ENCODE data around the gene PARD6A.

Gene PARD6A

DNA sequence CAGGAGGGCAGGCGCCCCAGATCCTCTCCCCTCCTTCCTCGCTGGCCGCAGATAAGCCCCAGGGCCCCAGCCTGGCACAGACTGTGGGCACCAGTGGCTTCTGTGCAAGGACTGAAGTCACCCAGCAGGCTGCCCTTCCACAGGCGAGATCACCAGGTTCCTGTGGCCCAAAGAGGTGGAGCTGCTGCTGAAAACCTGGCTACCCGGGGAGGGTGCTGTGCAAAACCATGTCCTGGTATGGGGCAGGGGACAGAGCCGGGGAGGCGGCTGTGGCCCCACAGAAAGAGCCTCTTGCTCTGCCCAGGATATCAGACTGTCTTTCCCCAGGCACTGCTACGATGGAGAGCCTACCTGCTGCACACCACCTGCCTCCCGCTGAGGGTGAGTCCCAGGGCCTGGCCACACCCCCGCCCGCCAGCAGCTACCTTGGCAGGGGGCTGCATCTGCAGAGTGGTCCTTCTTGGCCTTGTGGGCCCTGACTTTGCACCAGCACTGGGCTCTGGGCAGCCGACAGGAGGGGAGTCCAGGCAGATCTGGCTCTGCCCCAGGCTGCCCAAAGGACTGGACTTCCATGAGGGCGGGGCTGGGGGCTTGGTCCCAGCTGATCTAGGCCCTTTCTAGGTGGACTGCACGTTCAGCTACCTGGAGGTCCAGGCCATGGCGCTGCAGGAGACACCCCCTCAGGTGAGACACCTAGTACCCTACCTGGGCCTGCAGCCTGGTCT is 15.2 kb upstream of the PARD6A start:
- Histone ChIP-seq H3K23ac (ENCODE audit: low read length in 2 of 2) (no peak overlapping the region), H3K4ac (ENCODE audit: low read depth in 1 of 2, low read length in 2 of 2) (no peak overlapping the region), H2BK5ac (ENCODE audit: low read depth, low read length, poor library complexity, severe bottlenecking) (no peak overlapping the region), H3K4me3 (ENCODE audit: insufficient read depth in 1 of 2, low read depth in 1 of 2, low read length in 2 of 2) (no peak overlapping the region), H3K9ac (ENCODE audit: low read length) (no peak overlapping the region), H4K8ac (ENCODE audit: low read length) (no peak overlapping the region), H3K79me1 (replicated peaks; ENCODE audit: low read length, poor library complexity, severe bottlenecking) (no peaks in the 10 kb centered on the region), H2AK5ac (ENCODE audit: low read length, severe bottlenecking) (no peak overlapping the region), H3K27me3 (ENCODE audit: control insufficient read depth in 1 of 2, insufficient read depth in 1 of 2, low read length in 2 of 2) (peaks cover 25 to 63% of the 10 kb centered on the region in 2 experiments), H4K91ac (ENCODE audit: low read length) (no peak overlapping the region), H2AFZ (ENCODE audit: low read depth, low read length) (no peak overlapping the region), H2BK12ac (ENCODE audit: low read length in 2 of 2) (no peak overlapping the region), H3K4me2 (ENCODE audit: low read length, poor library complexity, severe bottlenecking) (no peak overlapping the region), H3K14ac (ENCODE audit: low read length in 2 of 2) (no peak overlapping the region), H3K36me3 (ENCODE audit: control insufficient read depth in 1 of 2, insufficient read depth in 2 of 2, low read depth in 1 of 2, low read length in 2 of 2) (peaks cover 0 to 3% of the 10 kb centered on the region in 2 experiments), H3K9me3 (ENCODE audit: control insufficient read depth, low read length) (no peaks in the 10 kb centered on the region), H3K18ac (ENCODE audit: low read depth in 1 of 2, low read length in 2 of 2) (no peak overlapping the region), H3K27ac (ENCODE audit: low read length, poor library complexity, severe bottlenecking) (no peak overlapping the region), H2BK120ac (ENCODE audit: low read depth, low read length) (no peak overlapping the region), H2BK15ac (ENCODE audit: low read depth, poor library complexity, severe bottlenecking) (no peak overlapping the region), H3K4me1 (ENCODE audit: control insufficient read depth, insufficient read depth, low read depth, low read length) (peaks cover 8% of the 10 kb centered on the region)
- WGBS = 78% methylated on average over 15 of the region's 15 CpGs
- DNase-seq = no peak

- WGBS = 83% methylated on average over 15 of the region's 15 CpGs
- Histone ChIP-seq H4K8ac (ENCODE audit: low read length) (no peak overlapping the region), H3K27ac (ENCODE audit: low read length, poor library complexity, severe bottlenecking) (no peak overlapping the region), H2BK120ac (ENCODE audit: low read depth, low read length) (no peak overlapping the region), H2AK5ac (ENCODE audit: low read length, severe bottlenecking) (no peak overlapping the region), H3K4me3 (ENCODE audit: insufficient read depth in 1 of 2, low read depth in 1 of 2, low read length in 2 of 2) (no peak overlapping the region), H2AFZ (ENCODE audit: low read depth, low read length) (no peak overlapping the region), H3K36me3 (ENCODE audit: control insufficient read depth in 1 of 2, insufficient read depth in 2 of 2, low read depth in 1 of 2, low read length in 2 of 2) (no peaks in the 10 kb centered on the region), H3K79me1 (replicated peaks; ENCODE audit: low read length, poor library complexity, severe bottlenecking) (no peaks in the 10 kb centered on the region), H3K4me2 (ENCODE audit: low read length, poor library complexity, severe bottlenecking) (no peak overlapping the region), H3K14ac (ENCODE audit: low read length in 2 of 2) (no peak overlapping the region), H3K9me3 (ENCODE audit: control insufficient read depth, low read length) (no peaks in the 10 kb centered on the region), H2BK15ac (ENCODE audit: low read depth, poor library complexity, severe bottlenecking) (no peak overlapping the region), H3K23ac (ENCODE audit: low read length in 2 of 2) (no peak overlapping the region), H3K27me3 (ENCODE audit: control insufficient read depth in 1 of 2, insufficient read depth in 1 of 2, low read length in 2 of 2) (peaks cover 40 to 79% of the 10 kb centered on the region in 2 experiments), H4K91ac (ENCODE audit: low read length) (no peak overlapping the region), H2BK5ac (ENCODE audit: low read depth, low read length, poor library complexity, severe bottlenecking) (no peak overlapping the region), H3K4me1 (ENCODE audit: control insufficient read depth, insufficient read depth, low read depth, low read length) (peaks cover 8% of the 10 kb centered on the region), H3K18ac (ENCODE audit: low read depth in 1 of 2, low read length in 2 of 2) (no peak overlapping the region), H2BK12ac (ENCODE audit: low read length in 2 of 2) (no peak overlapping the region), H3K4ac (ENCODE audit: low read depth in 1 of 2, low read length in 2 of 2) (no peak overlapping the region), H3K9ac (ENCODE audit: low read length) (no peak overlapping the region)
- DNase-seq = no peak
Observed at GRCh38 chr16:67647111-67647651, 13.6 kb upstream of the PARD6A start.

- H4K91ac ChIP-seq (ENCODE audit: low read length) = no peak overlapping the region
- WGBS = 95% methylated on average over 4 of the region's 13 CpGs
- H2BK5ac ChIP-seq (ENCODE audit: low read depth, low read length, poor library complexity, severe bottlenecking) = no peak overlapping the region
- no peak overlapping the region for H3K4me3 ChIP-seq (ENCODE audit: insufficient read depth in 1 of 2, low read depth in 1 of 2, low read length in 2 of 2)
- H3K9me3 ChIP-seq (ENCODE audit: control insufficient read depth, low read length) = no peaks in the 10 kb centered on the region
- no peak overlapping the region for H3K14ac ChIP-seq (ENCODE audit: low read length in 2 of 2)
- H3K27me3 ChIP-seq (ENCODE audit: control insufficient read depth in 1 of 2, insufficient read depth in 1 of 2, low read length in 2 of 2) = peaks cover 44 to 83% of the 10 kb centered on the region in 2 experiments
- H2BK15ac ChIP-seq (ENCODE audit: low read depth, poor library complexity, severe bottlenecking) = no peak overlapping the region
- no peak for DNase-seq
- no peak overlapping the region for H3K4me2 ChIP-seq (ENCODE audit: low read length, poor library complexity, severe bottlenecking)
- H3K79me1 ChIP-seq (replicated peaks; ENCODE audit: low read length, poor library complexity, severe bottlenecking) = no peaks in the 10 kb centered on the region
- no peak overlapping the region for H3K23ac ChIP-seq (ENCODE audit: low read length in 2 of 2)
- H2AFZ ChIP-seq (ENCODE audit: low read depth, low read length) = no peak overlapping the region
- H2BK120ac ChIP-seq (ENCODE audit: low read depth, low read length) = no peak overlapping the region
- H3K9ac ChIP-seq (ENCODE audit: low read length) = no peak overlapping the region
- H3K27ac ChIP-seq (ENCODE audit: low read length, poor library complexity, severe bottlenecking) = no peak overlapping the region
- H2AK5ac ChIP-seq (ENCODE audit: low read length, severe bottlenecking) = no peak overlapping the region
- H3K36me3 ChIP-seq (ENCODE audit: control insufficient read depth in 1 of 2, insufficient read depth in 2 of 2, low read depth in 1 of 2, low read length in 2 of 2) = no peaks in the 10 kb centered on the region
- no peak overlapping the region for H2BK12ac ChIP-seq (ENCODE audit: low read length in 2 of 2)
- peaks cover 11% of the 10 kb centered on the region for H3K4me1 ChIP-seq (ENCODE audit: control insufficient read depth, insufficient read depth, low read depth, low read length)
- H3K18ac ChIP-seq (ENCODE audit: low read depth in 1 of 2, low read length in 2 of 2) = no peak overlapping the region
- no peak overlapping the region for H3K4ac ChIP-seq (ENCODE audit: low read depth in 1 of 2, low read length in 2 of 2)
- no peak overlapping the region for H4K8ac ChIP-seq (ENCODE audit: low read length)
Observed at GRCh38 chr16:67647681-67648080, 13.1 kb upstream of the PARD6A start.

- Histone ChIP-seq H3K14ac (ENCODE audit: low read length in 2 of 2) (no peak overlapping the region), H4K8ac (ENCODE audit: low read length) (no peak overlapping the region), H3K9ac (ENCODE audit: low read length) (no peak overlapping the region), H2BK12ac (ENCODE audit: low read length in 2 of 2) (no peak overlapping the region), H3K4me1 (ENCODE audit: control insufficient read depth, insufficient read depth, low read depth, low read length) (peaks cover 15% of the 10 kb centered on the region), H3K27me3 (ENCODE audit: control insufficient read depth in 1 of 2, insufficient read depth in 1 of 2, low read length in 2 of 2) (peaks cover 44 to 84% of the 10 kb centered on the region in 2 experiments), H3K4ac (ENCODE audit: low read depth in 1 of 2, low read length in 2 of 2) (no peak overlapping the region), H4K91ac (ENCODE audit: low read length) (no peak overlapping the region), H3K18ac (ENCODE audit: low read depth in 1 of 2, low read length in 2 of 2) (no peak overlapping the region), H3K23ac (ENCODE audit: low read length in 2 of 2) (no peak overlapping the region), H2BK15ac (ENCODE audit: low read depth, poor library complexity, severe bottlenecking) (no peak overlapping the region), H3K4me2 (ENCODE audit: low read length, poor library complexity, severe bottlenecking) (no peak overlapping the region), H3K27ac (ENCODE audit: low read length, poor library complexity, severe bottlenecking) (no peak overlapping the region), H2AK5ac (ENCODE audit: low read length, severe bottlenecking) (no peak overlapping the region), H3K9me3 (ENCODE audit: control insufficient read depth, low read length) (no peaks in the 10 kb centered on the region), H2AFZ (ENCODE audit: low read depth, low read length) (no peak overlapping the region), H3K79me1 (replicated peaks; ENCODE audit: low read length, poor library complexity, severe bottlenecking) (no peaks in the 10 kb centered on the region), H2BK5ac (ENCODE audit: low read depth, low read length, poor library complexity, severe bottlenecking) (no peak overlapping the region), H2BK120ac (ENCODE audit: low read depth, low read length) (no peak overlapping the region), H3K36me3 (ENCODE audit: control insufficient read depth in 1 of 2, insufficient read depth in 2 of 2, low read depth in 1 of 2, low read length in 2 of 2) (no peaks in the 10 kb centered on the region), H3K4me3 (ENCODE audit: insufficient read depth in 1 of 2, low read depth in 1 of 2, low read length in 2 of 2) (no peak overlapping the region)
- no peak for DNase-seq
- WGBS = 58% methylated on average over 60 of the region's 65 CpGs
Observed at GRCh38 chr16:67648088-67648763, 12.5 kb upstream of the PARD6A start.

All from mesenchymal stem cell (in vitro differentiated cells and primary cell).